NCI-H510A treated with DMSO at 0.1 percent for 48 hours (cell line): Measurements from ENCODE around the gene DAGLB.
"Not testable (repeated sequence)": the region's sequence is repeated elsewhere in the genome, so short reads cannot be mapped to it uniquely, and the experiment has no call there.

ENCODE experiments used
- DNase-seq: peaks from one replicate; lab custom pipeline; 2025; lab: John Stamatoyannopoulos, UW

DAGLB gene

DNA sequence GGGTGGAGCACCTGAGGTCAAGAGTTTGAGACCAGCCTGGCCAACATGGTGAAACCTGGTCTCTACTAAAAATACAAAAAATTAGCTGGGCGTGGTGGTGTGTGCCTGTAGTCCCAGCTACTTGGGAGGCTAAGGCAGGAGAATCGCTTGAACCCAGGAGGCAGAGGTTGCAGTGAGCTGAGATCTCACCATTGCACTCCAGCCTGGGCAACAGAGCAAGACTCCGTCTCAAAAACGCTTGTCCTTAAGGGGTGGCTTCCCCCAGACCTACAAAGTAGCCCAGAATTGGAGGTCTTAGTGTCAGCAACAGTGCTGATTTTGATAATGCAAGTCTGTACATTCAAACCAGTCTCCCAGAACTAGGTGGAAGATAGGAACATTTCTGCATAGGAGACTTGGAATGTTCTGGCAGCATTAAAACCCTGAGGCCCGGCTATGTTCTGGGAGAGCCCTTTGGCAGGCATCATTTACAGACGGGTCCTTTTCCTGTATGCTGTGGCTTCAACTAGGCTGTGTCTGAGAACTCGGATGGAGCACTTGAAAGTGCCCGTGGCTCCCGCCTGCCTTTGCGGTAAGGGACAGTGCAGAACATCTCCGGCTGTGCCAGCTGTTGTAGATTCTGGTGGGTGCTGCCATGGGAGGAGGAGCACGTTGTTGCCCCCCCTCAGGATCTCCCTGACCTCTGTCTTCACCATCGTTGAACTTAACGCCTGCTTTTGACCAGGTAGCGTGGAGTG is 49.8 kb downstream of the DAGLB start:
- DNase-seq, result not testable (repeated sequence)

DNA sequence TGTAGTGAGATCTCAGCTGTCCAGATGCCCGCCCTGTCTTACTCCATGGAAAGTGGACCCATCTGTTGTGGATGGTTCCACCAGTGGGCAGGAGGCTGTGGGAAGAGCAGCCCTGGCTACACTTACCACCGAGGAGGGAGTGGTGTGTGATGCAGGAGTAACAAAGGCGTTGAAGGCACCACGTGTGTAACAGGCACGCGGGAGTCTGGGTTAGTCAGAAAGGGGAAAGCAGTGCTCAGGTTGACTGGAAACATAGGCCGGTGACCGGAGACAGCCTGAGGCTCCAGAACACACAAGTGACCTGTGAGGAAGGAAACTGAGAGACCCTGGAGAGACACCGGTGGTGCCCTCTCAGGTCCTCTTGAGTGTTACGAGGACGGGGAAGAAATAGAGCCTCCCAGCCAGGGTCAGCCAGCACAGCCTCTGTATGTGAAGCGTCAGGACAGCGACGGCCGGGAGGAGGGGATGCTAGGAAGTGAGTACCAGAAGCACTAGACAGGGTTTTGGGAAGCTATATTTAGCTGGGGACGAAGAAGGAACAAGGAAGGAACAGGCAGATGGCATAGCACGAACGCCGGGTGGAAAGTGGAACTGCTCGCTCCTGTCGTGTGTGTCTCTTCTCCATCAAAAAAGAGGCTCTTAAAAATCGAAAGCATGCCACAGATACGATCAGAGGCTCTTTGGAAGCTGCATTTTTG is 51.7 kb downstream of the DAGLB start:
- no peak for DNase-seq

DNA sequence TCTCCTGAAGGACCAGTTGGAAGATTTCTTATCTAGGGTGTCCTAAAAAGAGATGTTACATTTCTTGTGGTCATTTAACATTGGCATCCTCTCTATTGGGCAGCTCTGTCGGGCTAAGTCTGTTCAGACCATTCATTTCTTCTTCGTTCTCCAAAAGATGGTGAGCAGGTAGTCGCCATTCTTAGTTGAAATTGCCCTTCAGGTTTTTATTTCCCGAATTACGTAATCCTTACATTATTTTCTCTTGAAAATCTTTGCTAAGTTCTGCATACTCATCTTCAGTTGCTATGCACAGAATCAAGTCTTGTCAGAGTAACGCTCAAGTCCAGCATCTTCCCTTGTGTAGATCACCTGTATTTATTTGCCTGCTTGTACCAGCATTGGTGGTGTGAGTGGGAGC is 53.6 kb downstream of the DAGLB start:
- DNase-seq, result no peak

DNA sequence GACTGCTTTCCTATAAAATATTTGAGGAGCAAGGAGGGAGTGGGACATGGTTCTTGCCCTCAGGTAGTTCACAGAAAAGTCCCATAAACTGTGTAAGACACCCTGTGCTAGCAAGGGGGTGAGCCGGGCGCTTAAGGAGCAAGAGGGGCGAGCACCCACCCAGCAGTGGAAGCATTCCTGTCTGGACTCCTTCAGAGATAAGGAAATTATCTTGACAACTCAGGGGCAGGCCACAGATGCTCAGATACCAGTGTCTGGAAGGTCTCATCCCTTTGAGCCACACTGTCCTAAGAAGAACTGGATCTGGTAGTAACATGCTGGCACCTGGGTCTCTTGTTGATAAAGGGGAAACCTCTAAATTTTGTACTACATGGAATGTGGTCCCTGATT is 54.1 kb downstream of the DAGLB start:
- DNase-seq, result no peak

DNA sequence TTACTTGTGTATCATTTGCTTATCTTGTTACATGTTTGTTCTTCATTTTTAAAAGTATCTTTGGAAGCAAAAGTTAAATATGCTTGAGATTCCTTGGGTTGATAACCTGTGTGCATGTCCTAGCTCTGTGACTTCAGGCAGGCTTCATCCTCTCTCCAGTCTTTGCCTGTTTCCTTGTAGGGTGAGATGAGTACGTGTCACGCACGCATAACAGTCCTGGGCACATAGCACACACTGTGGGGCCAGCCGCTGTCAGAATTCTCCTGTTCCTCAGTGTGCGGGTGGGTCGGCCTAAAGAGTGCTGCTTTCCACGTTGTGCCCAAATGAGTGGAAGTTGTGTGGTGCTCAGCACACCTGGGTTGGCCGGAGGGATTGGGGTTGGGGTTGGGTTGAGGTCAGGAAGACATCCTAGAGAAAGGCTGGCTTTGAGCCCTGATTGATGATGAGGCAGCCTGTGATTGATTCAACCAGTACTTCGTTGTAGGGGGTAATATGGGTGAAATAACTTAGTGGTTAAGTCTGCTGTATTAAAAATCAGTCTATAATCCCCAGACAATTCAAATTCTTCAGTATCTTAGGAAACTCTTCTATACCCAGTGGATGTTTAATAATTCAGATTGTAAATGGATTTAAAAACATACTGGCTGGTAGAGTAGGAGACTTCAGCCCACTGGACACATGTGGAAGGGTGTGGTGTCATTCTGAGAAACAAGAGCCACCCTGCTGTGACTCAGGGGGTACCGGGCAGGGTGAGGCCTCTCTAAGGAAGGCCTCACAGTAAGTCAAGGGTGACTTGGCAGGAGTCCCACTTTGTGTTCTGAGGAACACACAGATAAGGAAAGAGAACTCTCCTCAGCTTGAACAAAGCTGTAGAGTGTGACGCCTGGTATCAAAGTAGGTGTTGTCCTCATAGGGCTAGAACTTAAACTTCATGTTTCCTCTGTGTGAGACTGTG is 54.8 kb downstream of the DAGLB start:
- DNase-seq, result no peak

DNA sequence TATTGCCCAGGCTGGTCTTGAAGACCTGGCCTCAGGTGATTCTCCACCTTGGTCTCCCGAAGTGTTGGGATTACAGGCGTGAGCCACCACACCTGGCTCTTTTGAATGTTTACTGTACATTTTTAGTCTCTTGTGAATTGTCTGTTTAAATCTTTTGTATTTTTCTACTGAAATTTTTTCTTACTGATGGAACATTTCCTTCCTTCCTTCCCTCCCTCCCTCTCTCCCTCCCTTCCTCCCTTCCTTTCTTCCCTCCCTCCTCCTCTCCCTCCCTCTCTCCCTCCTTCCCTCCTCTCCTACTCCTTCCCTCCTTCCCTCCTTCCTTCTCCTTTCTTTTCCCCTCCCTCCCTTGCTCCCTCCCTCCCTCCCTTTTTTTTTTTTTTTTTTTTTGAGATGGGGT is 58.0 kb downstream of the DAGLB start:
- DNase-seq, result no peak

DNA sequence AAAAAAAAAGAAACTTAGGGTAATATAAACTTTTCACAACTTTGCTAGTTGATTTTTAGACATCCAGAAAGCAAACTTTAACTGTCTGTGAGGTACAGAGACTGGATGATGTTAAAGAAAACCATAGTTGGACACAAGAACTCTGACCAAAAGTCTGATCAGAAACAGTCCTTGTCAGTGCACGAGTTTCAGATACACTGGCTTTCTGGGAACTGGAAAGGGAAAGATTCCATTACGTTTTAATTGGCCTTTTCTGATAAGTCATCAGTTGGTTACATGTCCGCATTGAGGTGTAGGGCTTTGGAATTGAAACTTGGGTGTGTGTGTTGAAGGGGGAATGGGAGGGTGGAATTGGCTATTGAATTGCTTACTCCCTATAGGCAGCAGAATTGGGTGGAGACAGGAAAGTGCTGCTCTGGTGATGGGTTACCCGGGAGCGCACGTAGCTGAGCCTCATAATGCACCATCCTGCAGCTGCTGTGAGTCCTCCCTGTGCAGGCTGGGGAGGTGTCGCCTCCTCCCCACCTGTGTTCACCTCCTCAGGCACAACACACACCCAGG is 59.9 kb downstream of the DAGLB start:
- no peak for DNase-seq

DNA sequence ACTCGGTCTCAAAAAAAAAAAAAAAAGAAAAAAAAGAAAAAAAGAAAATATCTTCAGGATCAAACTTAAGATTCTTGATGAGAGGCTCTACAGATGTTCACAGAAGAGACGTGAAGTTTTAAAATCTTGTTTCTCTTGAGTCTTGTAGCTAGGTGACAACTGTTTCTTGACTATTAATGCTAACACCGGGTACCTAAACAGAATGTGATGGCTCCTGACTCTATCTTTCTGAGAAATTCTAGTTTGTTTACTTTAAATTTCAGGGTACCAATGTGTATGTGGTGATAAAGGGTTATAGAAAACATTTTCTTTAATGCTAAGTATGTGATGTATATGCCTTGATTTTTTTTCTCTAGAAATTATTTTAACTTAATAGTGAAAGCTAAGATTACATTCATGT is 61.0 kb downstream of the DAGLB start:
- DNase-seq, result no peak

DNA sequence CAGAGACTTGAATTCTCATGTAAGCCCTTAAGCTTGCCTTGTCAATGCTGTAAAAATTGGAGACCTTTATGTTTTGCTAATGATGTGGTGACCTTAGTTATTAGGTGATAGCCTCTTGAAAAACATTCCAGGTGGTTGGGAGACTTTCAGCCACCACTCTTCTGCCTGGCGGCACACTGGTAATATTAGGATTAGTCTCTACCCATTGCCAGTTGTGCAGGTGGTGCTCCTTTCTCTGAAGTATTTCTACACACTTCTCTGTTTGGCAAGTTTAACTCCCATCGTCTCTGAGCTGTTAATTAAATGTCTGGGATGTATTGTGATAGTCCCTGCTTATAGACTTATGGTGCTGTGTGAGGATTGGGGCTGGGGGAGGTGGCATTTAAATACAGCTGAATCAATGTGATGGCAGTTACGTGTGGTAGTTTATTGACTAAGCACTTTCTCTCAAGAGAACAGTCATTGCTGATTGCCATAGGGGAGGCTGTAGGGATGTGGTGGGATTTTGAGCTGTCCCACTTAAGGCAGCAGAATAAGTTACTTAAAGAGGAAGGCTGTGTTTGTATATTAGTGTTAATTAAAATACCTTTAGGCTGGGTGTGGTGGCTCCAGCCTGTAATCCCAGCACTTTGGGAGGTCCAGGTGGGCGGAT is 61.7 kb downstream of the DAGLB start:
- DNase-seq, result no peak

DNA sequence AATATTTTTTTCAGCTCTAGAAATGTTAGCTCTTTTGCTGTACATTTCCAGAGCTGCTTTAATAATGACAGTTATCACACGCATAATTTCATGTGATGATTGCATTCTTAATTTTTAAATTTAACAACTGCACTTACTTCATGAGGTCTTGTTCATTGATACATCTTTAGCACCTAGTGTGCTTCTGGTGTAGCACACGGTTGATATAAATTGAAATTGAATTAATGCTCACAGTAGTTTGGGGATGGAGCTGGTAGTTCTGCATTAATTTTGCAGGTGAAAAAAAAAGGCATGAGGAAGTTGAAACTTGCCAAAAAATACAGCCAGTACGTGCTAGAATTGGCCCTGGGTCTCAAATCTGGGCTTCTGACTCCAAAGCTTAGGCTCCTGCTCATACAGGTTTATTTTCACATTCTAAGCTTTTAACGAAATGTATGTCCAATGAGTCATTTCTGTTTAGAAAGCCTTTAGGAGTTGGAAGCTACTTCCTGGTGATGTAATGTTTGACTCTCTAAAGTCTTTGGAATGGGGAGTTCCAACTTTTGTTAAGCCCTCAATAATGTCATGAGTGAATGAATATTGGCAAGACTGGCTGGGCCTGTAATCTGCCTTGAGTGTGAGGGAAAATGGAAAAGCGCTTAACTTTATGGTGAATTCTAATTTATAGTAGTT is 62.5 kb downstream of the DAGLB start:
- DNase-seq, result no peak

DNA sequence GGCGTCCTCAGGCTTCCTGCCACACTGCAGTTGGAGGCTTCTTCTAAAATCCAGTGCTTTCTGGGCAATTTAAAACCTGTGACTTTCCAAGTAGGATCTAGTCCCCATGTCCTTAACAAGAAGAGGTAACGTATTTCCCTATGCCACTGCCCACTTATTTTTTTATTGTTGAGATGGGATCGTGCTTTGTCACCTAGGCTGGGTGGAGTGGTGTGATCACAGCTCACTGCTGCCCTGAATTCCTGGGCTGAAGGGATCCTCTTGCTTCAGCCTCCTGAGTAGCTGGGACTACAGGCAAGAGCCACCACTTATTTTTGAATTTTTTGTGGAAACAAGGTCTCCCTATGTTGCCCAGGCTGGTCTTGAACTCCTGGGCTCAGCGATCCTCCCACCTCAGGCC is 63.4 kb downstream of the DAGLB start:
- DNase-seq, result no peak

DNA sequence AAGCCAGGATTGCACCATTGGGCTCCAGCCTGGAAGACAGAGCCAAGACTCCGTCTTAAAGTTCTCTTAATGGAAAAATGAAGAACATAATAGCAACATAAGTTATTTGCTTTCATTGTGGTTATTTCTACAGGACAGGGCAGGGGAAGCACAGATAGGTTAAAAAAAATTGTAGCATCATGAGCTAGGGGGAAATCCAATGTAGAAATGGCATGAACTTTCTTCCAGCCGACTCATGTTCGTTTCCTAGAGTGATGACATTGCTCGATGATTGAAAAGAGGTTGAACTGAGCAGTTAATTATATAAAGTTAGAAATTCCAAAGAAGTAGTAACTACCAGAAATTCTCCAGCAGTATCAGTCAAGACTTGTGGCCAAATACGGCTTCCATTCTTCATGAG is 64.9 kb downstream of the DAGLB start:
- no peak for DNase-seq

DNA sequence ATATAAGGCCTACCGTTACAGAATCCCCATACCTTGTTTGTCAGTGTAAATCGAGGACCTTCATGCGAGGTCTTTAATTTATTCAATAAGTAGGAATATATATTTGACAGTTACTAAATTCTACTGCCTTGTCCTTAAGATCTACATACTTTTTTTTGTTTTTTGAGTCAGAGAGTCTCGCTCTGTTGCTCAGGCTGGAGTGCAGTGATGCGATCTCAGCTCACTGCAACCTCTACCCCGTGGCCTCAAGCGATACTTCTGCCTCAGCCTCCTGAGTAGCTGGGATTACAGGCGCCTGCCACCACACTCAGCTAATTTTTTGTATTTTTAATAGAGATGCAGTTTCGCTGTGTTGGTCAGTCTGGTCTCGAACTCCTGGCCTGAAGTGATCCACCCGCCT is 65.9 kb downstream of the DAGLB start:
- DNase-seq, result not testable (repeated sequence)

DNA sequence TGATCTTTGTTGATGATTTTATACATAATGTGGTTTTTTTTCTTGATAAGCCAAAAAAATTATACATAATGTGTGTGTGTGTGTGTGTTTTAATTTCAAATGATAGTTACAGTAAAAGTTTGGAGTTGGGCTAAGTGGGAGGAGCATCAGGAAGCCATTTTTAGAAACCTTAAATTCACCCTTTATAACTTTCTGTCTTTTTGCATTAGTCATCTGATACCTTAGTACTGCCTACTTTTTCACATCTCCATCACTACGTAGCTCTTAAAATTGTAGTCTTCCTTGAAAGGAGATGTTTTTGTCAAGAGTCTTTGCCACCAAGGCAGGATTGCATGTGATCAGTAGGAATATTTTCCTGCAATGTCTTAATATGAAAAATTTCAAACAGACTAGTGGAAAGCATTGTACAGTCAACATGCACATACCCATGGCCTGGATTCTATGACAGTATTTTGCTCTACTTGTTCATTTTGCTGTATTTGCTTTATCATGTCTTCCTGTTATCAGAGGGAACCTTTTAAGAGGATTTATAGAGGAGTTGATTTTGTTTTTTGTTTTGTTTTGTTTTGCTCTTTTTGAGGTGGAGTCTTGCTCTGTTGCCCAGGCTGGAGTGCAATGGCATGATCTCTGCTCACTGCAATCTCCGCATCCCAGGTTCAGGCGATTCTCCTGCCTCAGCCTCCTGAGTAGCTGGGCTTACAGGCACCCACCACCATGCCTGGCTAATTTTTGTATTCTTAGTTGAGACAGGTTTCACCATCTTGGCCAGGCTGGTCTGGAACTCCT is 67.3 kb downstream of the DAGLB start:
- no peak for DNase-seq

DNA sequence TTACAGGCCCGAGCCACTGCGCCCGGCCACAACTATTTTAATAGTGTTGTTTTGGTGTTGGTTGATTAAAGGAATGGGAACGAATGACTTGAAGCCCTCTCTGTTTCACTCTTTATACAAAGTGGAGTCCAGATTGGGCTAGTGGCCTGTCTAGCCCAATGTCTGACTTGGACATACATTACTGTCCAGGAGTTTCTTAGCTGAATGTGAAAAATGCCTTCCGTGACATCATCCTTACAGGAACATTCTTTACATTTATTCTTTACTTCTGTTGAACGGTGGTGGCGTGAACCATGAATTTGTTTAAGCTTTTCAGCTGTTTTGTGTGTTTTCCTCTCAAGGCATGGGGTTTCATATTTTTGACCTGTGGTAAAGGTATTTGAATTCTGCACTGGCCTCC is 67.9 kb downstream of the DAGLB start:
- no peak for DNase-seq

DNA sequence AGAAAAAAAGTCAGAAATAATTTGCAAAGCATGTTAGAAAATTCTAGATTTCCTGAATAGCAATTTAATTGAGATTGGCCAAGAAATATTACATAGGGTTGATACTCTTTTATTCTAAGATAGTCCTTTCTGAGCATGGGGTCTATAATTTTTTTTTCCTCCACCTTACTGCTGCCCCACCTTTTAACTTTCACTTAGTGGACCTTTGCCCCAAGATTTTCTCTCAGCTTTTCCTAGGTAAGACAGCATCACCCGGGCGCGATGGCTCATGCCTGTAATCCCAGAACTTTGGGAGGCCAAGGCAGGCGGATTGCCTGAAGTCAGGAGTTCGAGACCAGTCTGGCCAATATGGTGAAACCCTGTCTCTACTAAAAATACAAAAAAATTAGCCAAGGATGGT is 69.2 kb downstream of the DAGLB start:
- DNase-seq, result not testable (repeated sequence)

DNA sequence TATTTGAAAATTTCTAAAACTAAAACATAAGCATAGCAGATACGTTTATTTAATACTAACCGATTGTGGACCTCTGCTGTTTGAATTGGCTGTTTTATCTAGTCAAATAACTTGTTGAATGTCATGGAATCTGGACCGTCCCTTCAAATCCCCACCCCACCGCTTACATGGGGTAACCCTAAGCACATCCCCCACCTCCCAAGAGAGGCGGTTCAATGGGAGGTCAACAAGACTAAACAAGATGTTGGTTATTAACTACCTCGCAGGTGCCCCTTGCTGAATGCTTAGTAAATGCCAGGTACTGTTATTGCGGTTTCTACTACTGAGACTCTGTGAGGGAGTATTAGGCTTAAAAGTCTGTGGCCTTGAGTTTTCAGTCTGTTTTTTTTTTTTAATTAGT is 70.9 kb downstream of the DAGLB start:
- DNase-seq, result no peak

DNA sequence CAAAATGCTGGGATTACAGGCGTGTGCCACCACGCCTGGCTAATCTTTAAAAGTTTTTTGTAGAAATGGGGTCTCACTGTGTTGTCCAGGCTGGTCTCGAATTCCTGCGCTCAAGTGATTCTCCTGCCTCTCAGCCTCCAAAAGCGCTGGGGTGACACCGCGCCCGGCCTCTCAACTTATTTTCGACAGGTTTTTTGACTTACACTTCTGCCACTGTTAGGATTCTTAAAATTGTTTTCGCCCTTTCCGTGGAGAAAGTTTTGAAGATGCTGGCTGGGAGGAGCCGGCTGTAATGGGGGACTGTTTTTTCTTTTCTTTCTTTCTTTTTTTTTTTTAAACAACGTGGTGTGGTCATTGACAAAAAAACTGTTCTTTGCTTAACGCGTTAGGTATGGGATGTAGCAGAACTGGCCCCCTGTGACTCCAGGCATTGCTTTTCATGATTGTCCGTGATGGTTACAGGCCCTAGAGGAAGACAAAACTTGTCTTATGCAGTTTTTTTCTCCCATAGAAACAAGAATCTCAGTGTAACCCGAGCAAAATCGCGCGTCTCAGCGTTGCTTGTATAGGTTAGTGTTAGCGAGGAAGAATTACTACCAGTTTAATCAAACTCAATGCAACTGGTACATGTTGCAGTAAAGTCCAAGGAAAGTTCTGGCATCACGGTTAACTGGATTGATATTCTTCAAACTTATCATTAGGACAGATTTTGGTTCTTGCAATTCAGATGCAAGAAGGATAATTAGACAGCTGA is 72.2 kb downstream of the DAGLB start:
- DNase-seq, result no peak

DNA sequence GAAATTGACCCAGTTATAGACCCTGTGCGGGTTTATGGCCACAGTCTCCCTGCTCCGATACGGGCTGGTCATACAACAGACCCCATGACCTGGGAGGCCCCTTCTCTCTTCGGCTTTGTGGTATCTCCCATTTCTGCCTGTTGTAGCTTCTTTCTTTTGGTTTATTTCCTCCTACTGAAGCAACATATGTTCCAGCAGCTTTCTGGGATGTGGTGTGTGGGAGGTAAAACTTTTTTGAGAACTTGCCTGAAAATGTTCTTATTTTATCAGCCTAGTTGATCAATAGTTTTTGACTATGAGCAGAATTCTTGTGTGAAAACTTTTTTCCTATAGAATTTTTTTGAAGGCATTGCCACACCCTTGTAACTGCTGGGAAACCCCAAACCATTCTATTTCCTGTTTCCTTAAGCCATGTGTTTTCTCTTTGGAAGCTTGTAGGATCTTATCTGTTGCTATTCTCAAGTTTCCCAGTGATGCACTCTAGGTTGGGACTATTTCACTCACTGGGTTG is 80.0 kb downstream of the DAGLB start:
- no peak for DNase-seq

DNA sequence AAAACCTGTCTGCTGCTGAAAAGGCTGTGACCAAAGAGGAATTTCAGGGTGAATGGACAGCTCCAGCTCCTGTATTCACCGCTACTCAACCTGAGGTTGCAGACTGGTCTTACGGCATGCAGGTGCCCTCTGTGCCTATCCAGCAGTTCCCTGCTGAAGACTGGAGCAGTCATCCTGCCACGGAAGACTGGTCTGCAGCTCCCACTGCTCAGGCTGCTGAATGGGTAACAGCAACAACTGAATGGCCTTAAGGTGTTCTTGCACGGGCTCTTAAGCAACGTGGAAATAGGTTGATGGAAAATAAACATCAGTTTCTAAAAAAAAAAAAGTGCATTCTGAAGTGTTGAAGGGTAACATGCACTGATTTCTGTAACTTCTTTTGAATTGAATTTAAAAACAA is 82.3 kb downstream of the DAGLB start:
- no peak for DNase-seq
